GM21529 (cell line): ENCODE measurements around the gene ABCA9.

ENCODE experiments used
- ATAC-seq: cut with Tn5 transposase; IDR thresholded peaks from one replicate; pipeline ENCODE4 v1.9.1; 2021; ENCODE audit not compliant: unreplicated experiment

The ABCA9 gene

GRCh38 chr17:69069226-69069750 lies 8.6 kb upstream of the ABCA9 start:
- ATAC-seq: no peak

GRCh38 chr17:69067274-69068047 lies 6.7 kb upstream of the ABCA9 start:
- no peak for ATAC-seq

- no peak for ATAC-seq
Measured at GRCh38 chr17:69066482-69066881, 5.8 kb upstream of the ABCA9 start.

GRCh38 chr17:69065113-69065512 lies 4.4 kb upstream of the ABCA9 start:
- no peak for ATAC-seq

GRCh38 chr17:69064476-69064875 lies 3.7 kb upstream of the ABCA9 start:
- ATAC-seq: no peak

GRCh38 chr17:69064001-69064400 lies 3.3 kb upstream of the ABCA9 start:
- no peak for ATAC-seq

- ATAC-seq: no peak
Measured at GRCh38 chr17:69062860-69063581, 2.3 kb upstream of the ABCA9 start.

- ATAC-seq: no peak
Measured at GRCh38 chr17:69061721-69062556, 1.2 kb upstream of the ABCA9 start.

- ATAC-seq: no peak
Measured at GRCh38 chr17:69059458-69060175, 1.1 kb downstream of the ABCA9 start.

- ATAC-seq: no peak
Measured at GRCh38 chr17:69058165-69058564, 2.6 kb downstream of the ABCA9 start.

- no peak for ATAC-seq
Measured at GRCh38 chr17:69057280-69057679, 3.4 kb downstream of the ABCA9 start.

GRCh38 chr17:69056179-69056823 lies 4.4 kb downstream of the ABCA9 start:
- ATAC-seq: no peak

- ATAC-seq: no peak
Measured at GRCh38 chr17:69055334-69055733, 5.4 kb downstream of the ABCA9 start.

- no peak for ATAC-seq
Measured at GRCh38 chr17:69050999-69051775, 9.5 kb downstream of the ABCA9 start.

- no peak for ATAC-seq
Measured at GRCh38 chr17:69048634-69049033, 12.1 kb downstream of the ABCA9 start.

GRCh38 chr17:69047368-69048263 lies 13.1 kb downstream of the ABCA9 start:
- no peak for ATAC-seq

- no peak for ATAC-seq
Measured at GRCh38 chr17:69046121-69046807, 14.5 kb downstream of the ABCA9 start.

- no peak for ATAC-seq
Measured at GRCh38 chr17:69045646-69046045, 15.1 kb downstream of the ABCA9 start.
